ENCODE results near the gene RAPGEF4. TPM values are rescaled to one million over a fixed set of nuclear protein-coding genes. Genes with fewer than 3 reads are reported as not detected.

Gene RAPGEF4
- total RNA-seq, 1 experiment from 2014 or later, result 1.4 TPM

GRCh38 chr2:172823261-172823850, 87.7 kb downstream of the RAPGEF4 start:
- Histone ChIP-seq H3T11ph (ENCODE audit: low read length) (no peak overlapping the region), H3K56ac (ENCODE audit: insufficient read length, low read depth, low read length) (no peak overlapping the region), H3K79me2 (ENCODE audit: insufficient read depth, low read length) (no peaks in the 10 kb centered on the region), H2AFZ (ENCODE audit: low read length) (no peak overlapping the region), H3K27me3 (ENCODE audit: insufficient read depth, low read length) (no peaks in the 10 kb centered on the region), H4K5ac (ENCODE audit: insufficient read length, low read depth, low read length) (no peak overlapping the region), H4K20me1 (ENCODE audit: control insufficient read depth, insufficient read depth, insufficient read length) (no peaks in the 10 kb centered on the region), H2BK5ac (ENCODE audit: insufficient read length, low read length) (no peak overlapping the region), H2BK120ac (ENCODE audit: low read depth, low read length, poor library complexity, severe bottlenecking) (no peak overlapping the region), H3K18ac (ENCODE audit: insufficient read length, low read depth, low read length) (no peak overlapping the region), H3K4me1 (ENCODE audit: insufficient read depth, low read length) (no peaks in the 10 kb centered on the region), H3K4me2 (ENCODE audit: insufficient read depth, insufficient read length, low read length) (no peak overlapping the region), H2BK12ac (ENCODE audit: insufficient read length, low read depth, low read length) (no peak overlapping the region), H3K9me3 (ENCODE audit: control insufficient read depth, low read depth, low read length) (no peaks in the 10 kb centered on the region), H3K27ac (ENCODE audit: insufficient read length, low read depth, low read length) (no peak overlapping the region), H3K14ac (ENCODE audit: insufficient read depth, low read length) (no peak overlapping the region), H4K91ac (ENCODE audit: insufficient read length, low read depth, low read length) (no peak overlapping the region), H3K23ac (ENCODE audit: insufficient read length, low read depth, low read length) (no peak overlapping the region), H3K9ac (ENCODE audit: extremely low read depth, insufficient read length, low read length) (no peak overlapping the region), H3K4ac (ENCODE audit: low read depth, low read length) (no peak overlapping the region), H2BK20ac (ENCODE audit: low read depth, low read length, poor library complexity, severe bottlenecking) (no peak overlapping the region), H3K23me2 (ENCODE audit: insufficient read length, low read depth, low read length, poor library complexity, severe bottlenecking) (no peaks in the 10 kb centered on the region), H3K79me1 (ENCODE audit: insufficient read depth, low read depth, low read length, poor library complexity, severe bottlenecking) (no peaks in the 10 kb centered on the region), H4K8ac (replicated peaks; ENCODE audit: insufficient read length, low read depth, low read length) (no peak overlapping the region), H2AK5ac (ENCODE audit: insufficient read length, low read length) (no peak overlapping the region), H2BK15ac (ENCODE audit: low read depth, low read length) (no peak overlapping the region)
- WGBS (ENCODE audit: extremely low coverage, insufficient read length, low lambda C conversion rate), result no CpG with 5 or more reads among the region's 7 CpGs
- Mint-ChIP-seq H3K9me3 (no peaks in the 10 kb centered on the region), H3K27ac (no peak overlapping the region), H3K27me3 (ENCODE audit: low read depth) (no peaks in the 10 kb centered on the region), H3K4me3 (no peak overlapping the region), H3K36me3 (ENCODE audit: insufficient read depth in 1 of 3, low read depth in 3 of 3) (no peaks in the 10 kb centered on the region), H3K4me1 (no peaks in the 10 kb centered on the region)
- no peak for TF ChIP-seq CTCF (conservative IDR thresholded peaks at IDR 0.05)
- no peak for DNase-seq
